ENCODE measurements around the gene ITSN1. TPM values are rescaled to one million over a fixed set of nuclear protein-coding genes. Genes with fewer than 3 reads are reported as not detected.

ITSN1 gene
- total RNA-seq, 1 experiment from 2014 or later, result 53.0 TPM

- no peak for DNase-seq (ENCODE audit: low spot score)
Measured at GRCh38 chr21:33680870-33681269, 38.6 kb downstream of the ITSN1 start.

GRCh38 chr21:33682992-33683627 lies 40.8 kb downstream of the ITSN1 start:
- DNase-seq (ENCODE audit: low spot score), result peak; percentile 99

GRCh38 chr21:33684068-33684467 lies 41.8 kb downstream of the ITSN1 start:
- DNase-seq (ENCODE audit: low spot score), result no peak

GRCh38 chr21:33684923-33685560 lies 42.7 kb downstream of the ITSN1 start:
- no peak for DNase-seq (ENCODE audit: low spot score)

- DNase-seq (ENCODE audit: low spot score), result peak; percentile 70
Measured at GRCh38 chr21:33685613-33686197, 43.4 kb downstream of the ITSN1 start.

- DNase-seq (ENCODE audit: low spot score), result no peak
Measured at GRCh38 chr21:33686386-33686785, 44.1 kb downstream of the ITSN1 start.

- no peak for DNase-seq (ENCODE audit: low spot score)
Measured at GRCh38 chr21:33687634-33688033, 45.3 kb downstream of the ITSN1 start.

GRCh38 chr21:33688353-33688752 lies 46.1 kb downstream of the ITSN1 start:
- DNase-seq (ENCODE audit: low spot score), result no peak

- DNase-seq (ENCODE audit: low spot score), result no peak
Measured at GRCh38 chr21:33690874-33691273, 48.6 kb downstream of the ITSN1 start.

GRCh38 chr21:33691945-33692603 lies 49.8 kb downstream of the ITSN1 start:
- no peak for DNase-seq (ENCODE audit: low spot score)

- no peak for DNase-seq (ENCODE audit: low spot score)
Measured at GRCh38 chr21:33695813-33696212, 53.5 kb downstream of the ITSN1 start.

GRCh38 chr21:33696465-33696864 lies 54.2 kb downstream of the ITSN1 start:
- no peak for DNase-seq (ENCODE audit: low spot score)

GRCh38 chr21:33698087-33698860 lies 56.0 kb downstream of the ITSN1 start:
- no peak for DNase-seq (ENCODE audit: low spot score)

- no peak for DNase-seq (ENCODE audit: low spot score)
Measured at GRCh38 chr21:33699277-33699676, 57.0 kb downstream of the ITSN1 start.

- DNase-seq (ENCODE audit: low spot score), result no peak
Measured at GRCh38 chr21:33700491-33700890, 58.2 kb downstream of the ITSN1 start.

GRCh38 chr21:33703750-33704606 lies 61.7 kb downstream of the ITSN1 start:
- DNase-seq (ENCODE audit: low spot score), result no peak

- DNase-seq (ENCODE audit: low spot score), result no peak
Measured at GRCh38 chr21:33707846-33708245, 65.5 kb downstream of the ITSN1 start.

GRCh38 chr21:33708874-33709273 lies 66.6 kb downstream of the ITSN1 start:
- no peak for DNase-seq (ENCODE audit: low spot score)

GRCh38 chr21:33712022-33712803 lies 69.9 kb downstream of the ITSN1 start:
- no peak for DNase-seq (ENCODE audit: low spot score)

GRCh38 chr21:33721081-33721480 lies 78.8 kb downstream of the ITSN1 start:
- no peak for DNase-seq (ENCODE audit: low spot score)
